H4 (cell line): ENCODE measurements around the gene ISG20L2. TPM values are rescaled to one million over a fixed set of nuclear protein-coding genes. Genes with fewer than 3 reads are reported as not detected.
"Not testable (repeated sequence)": the region's sequence is repeated elsewhere in the genome, so short reads cannot be mapped to it uniquely, and the experiment has no call there.

Experiments
- DNase-seq: peaks from one replicate; pipeline ENCODE4 v3.0.0-alpha.2; 2015; ENCODE audit warnings: low spot score
- total RNA-seq: library from RNA; depleted of rRNA; stranded (reverse); fragments of >200 nt; shearing (Covaris generic); gene quantifications from 2 replicates; pipeline ENCODE4 v1.2.3, GENCODE V29; 2014; rRNA removed

Gene ISG20L2, protein sequence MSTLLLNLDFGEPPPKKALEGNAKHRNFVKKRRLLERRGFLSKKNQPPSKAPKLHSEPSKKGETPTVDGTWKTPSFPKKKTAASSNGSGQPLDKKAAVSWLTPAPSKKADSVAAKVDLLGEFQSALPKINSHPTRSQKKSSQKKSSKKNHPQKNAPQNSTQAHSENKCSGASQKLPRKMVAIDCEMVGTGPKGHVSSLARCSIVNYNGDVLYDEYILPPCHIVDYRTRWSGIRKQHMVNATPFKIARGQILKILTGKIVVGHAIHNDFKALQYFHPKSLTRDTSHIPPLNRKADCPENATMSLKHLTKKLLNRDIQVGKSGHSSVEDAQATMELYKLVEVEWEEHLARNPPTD
- total RNA-seq = 22.2 and 27.0 TPM in 2 replicates

DNA sequence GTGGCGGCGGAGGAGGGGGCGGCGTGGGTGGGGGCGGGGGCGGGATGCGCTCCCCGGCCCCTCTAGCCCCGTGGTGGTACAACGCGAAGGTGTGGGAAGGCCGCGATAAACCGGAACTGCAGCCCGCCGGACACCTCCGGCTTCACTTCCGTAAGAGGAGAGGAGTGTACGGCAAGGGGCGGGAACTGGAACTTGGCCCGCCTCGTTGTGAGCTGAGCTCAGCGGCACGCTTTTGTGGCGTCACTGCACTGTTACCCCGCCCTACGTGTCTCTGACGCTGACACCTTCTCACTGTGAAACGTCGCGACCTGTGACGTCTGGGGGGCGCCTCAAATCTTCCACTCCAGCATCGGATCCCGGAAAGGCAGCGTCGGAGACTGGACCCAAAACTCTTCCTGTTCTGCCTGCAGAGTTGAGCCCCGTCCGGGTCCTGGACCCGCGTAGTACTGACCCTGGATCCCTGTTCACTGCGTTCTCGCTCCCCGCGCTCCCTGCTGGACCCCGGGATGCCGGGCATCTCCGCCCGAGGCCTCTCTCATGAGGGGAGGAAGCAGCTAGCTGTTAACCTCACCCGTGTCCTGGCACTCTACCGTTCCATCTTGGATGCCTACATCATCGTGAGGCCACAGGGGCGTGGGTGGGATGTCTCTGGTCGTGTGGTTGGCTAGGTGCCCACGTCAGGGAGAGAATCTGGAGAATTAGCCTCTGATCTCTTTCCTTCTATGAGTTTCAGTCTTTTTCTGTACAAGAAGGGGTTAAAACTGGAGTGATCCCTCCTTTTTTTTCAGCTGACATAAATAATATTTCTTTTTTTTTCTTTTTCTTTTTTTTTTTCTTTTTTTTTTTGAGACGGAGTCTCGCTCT, at the start of gene ISG20L2:
TSS of gene ISG20L2 (minus strand) at position 168 of the 864 bp plus-strand sequence. CDS start 1,114 bp downstream, outside the sequence.
- peak; percentile 98 for DNase-seq

DNA sequence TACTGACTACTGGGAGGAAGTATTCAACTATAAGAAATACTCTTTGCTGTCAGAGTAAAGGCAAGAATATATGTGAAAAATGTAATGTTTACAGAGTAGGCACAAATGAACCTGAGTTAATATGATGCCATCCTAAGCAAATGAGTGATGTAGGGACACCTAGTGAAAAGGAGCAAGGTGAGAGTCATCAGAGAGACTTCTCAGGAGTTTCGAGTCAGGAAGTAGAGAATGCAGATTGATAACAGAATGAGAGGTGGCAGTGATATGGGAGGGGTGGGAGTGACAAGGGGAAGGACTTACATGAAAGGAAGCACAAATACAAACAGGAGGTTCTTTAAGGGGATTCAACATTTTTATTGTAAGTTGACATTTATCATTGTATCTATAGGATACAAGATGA, 49.0 kb upstream of the ISG20L2 start:
- no peak for DNase-seq

- DNase-seq = no peak
These were observed 48.4 kb upstream of the ISG20L2 start for GRCh38 chr1:156776942-156777341.

GRCh38 chr1:156775799-156776198, 47.2 kb upstream of the ISG20L2 start:
- DNase-seq = no peak

DNA sequence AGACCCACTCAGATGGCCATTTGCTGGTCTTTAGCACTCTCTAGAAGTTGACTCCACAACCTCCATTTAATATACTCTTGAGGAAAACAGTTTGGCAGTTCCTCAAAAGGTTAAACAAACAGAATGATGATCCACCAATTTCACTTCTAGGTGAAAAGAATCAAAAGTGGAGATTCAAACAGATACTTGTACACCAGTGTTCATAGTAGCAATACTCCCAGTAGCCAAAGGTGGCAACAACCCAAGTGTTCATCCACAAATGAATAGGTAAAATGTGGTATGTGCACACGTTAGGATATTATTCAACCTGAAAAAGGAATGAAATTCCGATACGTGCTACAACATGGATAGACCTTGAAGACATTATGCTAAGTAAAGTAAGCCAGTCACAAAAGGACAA, 45.0 kb upstream of the ISG20L2 start:
- no peak for DNase-seq

- no peak for DNase-seq
These were observed 44.3 kb upstream of the ISG20L2 start for GRCh38 chr1:156772728-156773497.

DNA sequence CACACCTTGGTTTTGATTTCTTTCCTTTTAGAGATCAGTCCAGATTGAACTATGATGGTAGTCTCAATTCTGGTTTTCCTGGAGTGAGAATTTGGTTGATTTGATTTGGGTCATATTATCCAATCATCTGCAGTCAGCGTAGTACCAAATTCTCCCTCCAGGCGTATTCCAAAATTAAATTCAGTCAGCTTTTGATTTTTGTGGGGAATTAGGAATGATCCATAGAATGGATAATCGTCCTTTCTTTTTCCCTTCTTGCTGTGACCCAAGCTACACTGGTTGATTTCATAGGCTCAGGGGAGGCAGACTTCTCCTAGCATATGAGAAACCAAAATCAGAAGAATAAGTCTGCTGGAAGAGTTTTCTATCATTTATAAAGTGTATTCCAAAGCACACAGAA, 43.7 kb upstream of the ISG20L2 start:
- DNase-seq = no peak

DNA sequence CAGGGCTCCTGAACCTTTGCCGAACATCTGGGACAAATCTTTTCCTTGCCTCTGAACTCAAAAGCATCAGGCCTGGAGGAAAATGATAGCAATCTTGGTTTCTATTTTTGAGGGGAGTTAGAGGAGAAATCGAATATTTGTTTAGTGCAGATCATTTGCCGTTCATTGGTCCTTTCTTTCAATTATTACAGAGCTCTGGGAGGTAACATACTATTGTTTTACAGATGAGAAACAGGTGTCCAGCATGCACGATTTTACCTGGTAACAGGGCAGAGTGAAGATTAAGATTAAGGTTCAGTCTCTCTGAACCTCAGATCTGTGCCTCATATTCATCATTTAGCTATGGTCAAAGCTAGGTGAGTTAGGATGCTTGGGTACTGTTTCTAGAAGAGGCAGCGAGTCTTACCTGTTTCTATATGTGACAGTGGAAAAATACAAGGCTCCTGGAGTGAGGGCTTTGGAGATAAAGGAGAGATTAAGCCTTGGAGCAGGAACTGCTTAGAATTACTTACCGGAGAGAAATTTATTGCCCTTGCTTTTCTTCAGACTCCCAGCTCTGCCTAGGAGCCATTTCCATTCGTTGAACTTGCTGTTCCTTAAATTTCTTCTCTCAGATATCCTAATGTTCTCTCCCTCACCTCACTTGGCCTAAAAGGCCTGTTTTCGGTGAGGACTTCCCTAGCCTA, 40.2 kb upstream of the ISG20L2 start:
- DNase-seq = no peak

DNA sequence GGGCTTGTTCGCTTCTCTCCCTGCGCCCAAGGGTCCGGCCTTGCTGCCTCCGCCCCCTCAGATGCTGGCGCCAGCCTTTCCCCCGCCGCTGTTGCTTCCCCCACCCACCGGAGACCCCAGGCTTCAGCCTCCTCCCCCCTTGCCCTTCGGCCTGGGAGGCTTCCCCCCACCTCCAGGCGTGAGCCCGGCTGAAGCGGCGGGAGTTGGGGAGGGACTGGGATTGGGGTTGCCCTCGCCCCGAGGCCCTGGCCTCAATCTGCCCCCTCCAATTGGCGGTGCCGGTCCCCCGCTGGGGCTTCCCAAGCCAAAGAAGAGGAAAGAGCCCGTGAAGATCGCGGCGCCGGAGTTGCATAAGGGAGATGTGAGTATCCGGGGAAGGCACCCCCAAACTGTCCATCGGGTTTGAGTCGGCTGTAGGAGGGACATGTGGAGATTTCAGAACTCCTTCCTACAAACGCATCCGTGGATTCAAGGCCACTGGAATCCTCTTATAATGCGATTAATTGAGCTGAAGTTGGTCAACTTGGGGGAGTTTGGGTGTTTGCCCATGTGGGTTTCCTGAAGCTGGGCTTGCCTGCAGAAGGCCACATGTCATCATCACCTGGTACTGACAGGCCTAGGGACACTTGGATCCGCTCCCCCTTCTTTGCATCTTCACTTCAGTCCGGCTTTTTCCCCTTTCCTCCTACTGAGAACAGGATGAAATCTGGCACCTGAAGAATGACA, 39.5 kb upstream of the ISG20L2 start:
- DNase-seq = no peak

GRCh38 chr1:156767101-156767878, 38.7 kb upstream of the ISG20L2 start, which contains the start of gene PRCC:
PRCC (plus strand) TSS chr1:156767535; CDS start chr1:156767772, 237 bp downstream.
- peak; percentile 99 for DNase-seq

- no peak for DNase-seq
These were observed 37.9 kb upstream of the ISG20L2 start for GRCh38 chr1:156766298-156767100.

- DNase-seq = no peak
These were observed 37.1 kb upstream of the ISG20L2 start for GRCh38 chr1:156765666-156766065.

GRCh38 chr1:156765136-156765535, 36.6 kb upstream of the ISG20L2 start:
- DNase-seq = not testable (repeated sequence)

DNA sequence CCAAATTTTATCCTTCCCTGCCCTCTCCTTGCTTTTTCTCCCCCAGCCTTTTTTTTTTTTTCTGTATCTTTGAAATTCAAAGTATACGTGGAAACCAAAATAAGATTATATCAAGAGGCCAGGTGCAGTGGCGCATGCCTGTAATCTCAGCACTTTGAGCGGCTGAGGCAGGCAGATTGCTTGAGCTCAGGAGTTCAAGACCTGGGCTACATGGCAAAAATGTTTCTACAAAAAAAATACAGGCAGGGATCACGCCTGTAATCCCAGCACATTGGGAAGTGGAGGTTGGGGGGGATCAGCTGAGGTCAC, 32.2 kb upstream of the ISG20L2 start:
- DNase-seq = no peak

GRCh38 chr1:156760092-156760795, 31.7 kb upstream of the ISG20L2 start:
- no peak for DNase-seq

GRCh38 chr1:156757572-156758253, 29.1 kb upstream of the ISG20L2 start:
- DNase-seq = not testable (repeated sequence)

DNA sequence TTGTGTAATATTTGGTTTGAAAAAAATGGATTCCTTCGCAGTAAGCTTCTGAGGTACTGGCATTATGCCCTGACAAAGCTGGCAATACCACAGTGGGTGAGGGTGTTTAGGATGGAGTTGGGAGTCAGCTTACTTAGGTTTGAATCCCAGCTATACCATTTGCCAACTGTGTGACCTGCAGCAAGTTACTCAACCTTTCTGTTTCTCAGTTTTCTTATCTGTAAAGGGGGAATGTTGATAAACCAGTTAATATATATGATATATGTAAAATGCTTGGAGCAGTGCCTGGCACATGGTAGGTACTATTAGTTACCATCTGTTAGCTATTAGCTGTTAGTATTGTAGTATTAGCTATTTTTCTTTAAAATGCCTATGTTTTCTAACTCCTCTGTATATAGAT, 27.8 kb upstream of the ISG20L2 start:
- no peak for DNase-seq

- DNase-seq = no peak
These were observed 27.0 kb upstream of the ISG20L2 start for GRCh38 chr1:156755527-156755950.
